HCT116 (cell line): ENCODE data around the gene IGFBP7. TPM values are rescaled to one million over a fixed set of nuclear protein-coding genes. Genes with fewer than 3 reads are reported as not detected.

Experiments
- ATAC-seq: fragments of 200-7000 bp; cut with Tn5 transposase; 2 replicates; pipeline ENCODE4 v1.9.1; 2020; ENCODE audit warnings: mild to moderate bottlenecking, moderate library complexity
- BruUV-seq: library from RNA; stranded (reverse); fragments of 400-500 nt; replicated peaks from 2 replicates; lab custom pipeline; 2021; lab: Mats Ljungman, UMichigan
- CTCF ChIA-PET: fragments of 300-600 bp; sonication (Branson Sonifier 250); formaldehyde crosslinking; loops from one replicate; lab custom pipeline; 2021; ENCODE audit warnings: antibody characterized with exemption; lab: Charles Lee
- POLR2A ChIA-PET: fragments of 300-600, 350-600 bp; sonication (Branson Sonifier 250); formaldehyde crosslinking; loops from one replicate; lab custom pipeline; 2021; ENCODE audit warnings: antibody characterized with exemption; lab: Charles Lee
- RAD21 ChIA-PET, 2 experiments: fragments of 300-600 bp; sonication (Branson Sonifier 250); formaldehyde crosslinking; loops; one replicate each; lab custom pipeline; 2023; ENCODE audit warnings: low total read pairs in 2 of 2; ENCODE audit not compliant: uncharacterized antibody in 2 of 2, unreplicated experiment in 2 of 2, low non-redundant PET in 1 of 2; lab: Charles Lee
- DNase-seq: peaks from one replicate; pipeline ENCODE4 v3.0.0-alpha.2; 2010; ENCODE audit warnings: low read depth, low spot score
- H2AFZ ChIP-seq: fragments of 200-600 bp; shearing (Covaris generic), sonication (generic); 2 replicates; pipeline ENCODE4 v1.6.1; 2017; ENCODE audit warnings: low read depth, mixed run types, mixed read lengths, antibody characterized with exemption, low read length; ENCODE audit not compliant: poor library complexity, severe bottlenecking
- H3K27ac ChIP-seq: 2 replicates; pipeline ENCODE4 v1.5.1; 2012; ENCODE audit warnings: low read depth, low read length
- H3K27me3 ChIP-seq: fragments of 200-600 bp; sonication (generic); 2 replicates; pipeline ENCODE4 v1.6.1; 2016; ENCODE audit warnings: mixed run types, low read length, mixed read lengths; ENCODE audit not compliant: insufficient read depth
- H3K36me3 ChIP-seq, 2 experiments: fragments of 200-500 bp in 1 of 2; fragments of 200-600 bp in 1 of 2; sonication (Bioruptor generic) in 1 of 2; sonication (generic) in 1 of 2; 2 replicates each; pipeline versions ENCODE4 v1.5.1 to v1.6.1; 2014 to 2016; ENCODE audit warnings: low read length in 2 of 2, inconsistent platforms in 1 of 2, mixed read lengths in 1 of 2, mixed run types in 1 of 2; ENCODE audit not compliant: insufficient read depth in 2 of 2, control insufficient read depth in 1 of 2
- H3K4me1 ChIP-seq, 2 experiments: fragments of 200-600 bp in 1 of 2; sonication (generic) in 1 of 2; 2 replicates each; pipeline versions ENCODE4 v1.5.1 to v1.6.1; 2012 to 2017; ENCODE audit warnings: low read length in 2 of 2, inconsistent platforms in 1 of 2, mild to moderate bottlenecking in 1 of 2, mixed read lengths in 1 of 2, mixed run types in 1 of 2, moderate library complexity in 1 of 2; ENCODE audit not compliant: insufficient read depth in 2 of 2, control insufficient read depth in 1 of 2
- H3K4me2 ChIP-seq: fragments of 200-600 bp; sonication (generic); 2 replicates; pipeline ENCODE4 v1.6.1; 2017; ENCODE audit warnings: mixed run types, low read length, mixed read lengths
- H3K4me3 ChIP-seq, 2 experiments: fragments of 200-600 bp in 1 of 2; sonication (generic) in 1 of 2; replicated peaks in 1 of 2; 2 replicates each; pipeline ENCODE4 v1.5.1; 2011 to 2016; ENCODE audit warnings: low read length in 2 of 2, control low read depth in 1 of 2, low read depth in 1 of 2, mild to moderate bottlenecking in 1 of 2, mixed read lengths in 1 of 2, mixed run types in 1 of 2
- H3K79me2 ChIP-seq: fragments of 200-600 bp; sonication (generic); 2 replicates; pipeline ENCODE4 v1.6.1; 2017; ENCODE audit warnings: mild to moderate bottlenecking, mixed run types, low read length, moderate library complexity, mixed read lengths; ENCODE audit not compliant: insufficient read depth
- H3K9ac ChIP-seq: fragments of 200-600 bp; sonication (generic); 2 replicates; pipeline ENCODE4 v1.6.1; 2016; ENCODE audit warnings: low read length, mixed read lengths
- H3K9me2 ChIP-seq: fragments of 200-600 bp; sonication (generic), shearing (Covaris generic); 2 replicates; pipeline ENCODE4 v1.6.1; 2017; ENCODE audit warnings: mixed run types, mild to moderate bottlenecking, moderate library complexity; ENCODE audit not compliant: insufficient read depth
- H3K9me3 ChIP-seq, 2 experiments: fragments of 200-500 bp in 1 of 2; fragments of 200-600 bp in 1 of 2; sonication (Bioruptor generic) in 1 of 2; sonication (generic) in 1 of 2; 2 replicates each; pipeline ENCODE4 v1.6.1; 2014 to 2017; ENCODE audit warnings: low read length in 2 of 2, mixed read lengths in 2 of 2, inconsistent platforms in 1 of 2, low read depth in 1 of 2, mild to moderate bottlenecking in 1 of 2, mixed run types in 1 of 2, moderate library complexity in 1 of 2; ENCODE audit not compliant: control insufficient read depth in 1 of 2, insufficient read depth in 1 of 2
- H4K20me1 ChIP-seq: fragments of 200-600 bp; sonication (generic), shearing (Covaris generic); 2 replicates; pipeline ENCODE4 v1.6.1; 2017; ENCODE audit warnings: mixed run types, mild to moderate bottlenecking, moderate library complexity; ENCODE audit not compliant: insufficient read depth
- CEBPB ChIP-seq: IDR thresholded peaks from 2 replicates; pipeline ENCODE4 v1.6.1; 2012; ENCODE audit warnings: low read depth
- EGR1 ChIP-seq: IDR thresholded peaks from 2 replicates; pipeline ENCODE4 v1.6.1; 2012; ENCODE audit warnings: low read depth
- EZH2 ChIP-seq: fragments of 200-600 bp; sonication (generic); IDR thresholded peaks from 2 replicates; pipeline ENCODE4 v1.6.1; 2017; ENCODE audit warnings: antibody characterized with exemption, mixed run types
- FOSL1 ChIP-seq: IDR thresholded peaks from 2 replicates; pipeline ENCODE4 v1.6.1; 2012; ENCODE audit warnings: low read depth
- JUND ChIP-seq: IDR thresholded peaks from 2 replicates; pipeline ENCODE4 v1.6.1; 2012
- POLR2AphosphoS5 ChIP-seq: IDR thresholded peaks from 2 replicates; pipeline ENCODE4 v1.6.1; 2011; ENCODE audit warnings: mild to moderate bottlenecking, low read depth, low read length, moderate library complexity
- SP1 ChIP-seq: IDR thresholded peaks from 2 replicates; pipeline ENCODE4 v1.6.1; 2012; ENCODE audit warnings: low read depth
- TCF7L2 ChIP-seq: IDR thresholded peaks from 2 replicates; pipeline ENCODE4 v1.7.0; 2011; ENCODE audit warnings: borderline replicate concordance, inconsistent platforms; ENCODE audit not compliant: insufficient read depth, insufficient read length; ENCODE audit errors: extremely low read depth
- intact Hi-C: fragments of 100-400 bp; cut with micrococcal nuclease; formaldehyde crosslinking; loops from 2 replicates; pipeline ENCODE4 v1.10.0; 2022
- total RNA-seq: library from RNA; stranded (reverse); gene quantifications from one replicate; pipeline ENCODE4 v1.2.1, GENCODE V29; 2021; ENCODE audit not compliant: unreplicated experiment
- TF ChIP-seq, protein P1 (sequence below): IDR thresholded peaks from 2 replicates; pipeline ENCODE4 v1.6.1; 2011; ENCODE audit warnings: mild to moderate bottlenecking, low read length, moderate library complexity; ENCODE audit not compliant: insufficient replicate concordance; ENCODE audit errors: extremely low read depth
- TF ChIP-seq, protein P2 (sequence below): IDR thresholded peaks from 2 replicates; pipeline ENCODE4 v1.6.1; 2012; ENCODE audit warnings: low read depth

The IGFBP7 gene
- total RNA-seq, 1 experiment from 2014 or later: 0.91 TPM

DNA sequence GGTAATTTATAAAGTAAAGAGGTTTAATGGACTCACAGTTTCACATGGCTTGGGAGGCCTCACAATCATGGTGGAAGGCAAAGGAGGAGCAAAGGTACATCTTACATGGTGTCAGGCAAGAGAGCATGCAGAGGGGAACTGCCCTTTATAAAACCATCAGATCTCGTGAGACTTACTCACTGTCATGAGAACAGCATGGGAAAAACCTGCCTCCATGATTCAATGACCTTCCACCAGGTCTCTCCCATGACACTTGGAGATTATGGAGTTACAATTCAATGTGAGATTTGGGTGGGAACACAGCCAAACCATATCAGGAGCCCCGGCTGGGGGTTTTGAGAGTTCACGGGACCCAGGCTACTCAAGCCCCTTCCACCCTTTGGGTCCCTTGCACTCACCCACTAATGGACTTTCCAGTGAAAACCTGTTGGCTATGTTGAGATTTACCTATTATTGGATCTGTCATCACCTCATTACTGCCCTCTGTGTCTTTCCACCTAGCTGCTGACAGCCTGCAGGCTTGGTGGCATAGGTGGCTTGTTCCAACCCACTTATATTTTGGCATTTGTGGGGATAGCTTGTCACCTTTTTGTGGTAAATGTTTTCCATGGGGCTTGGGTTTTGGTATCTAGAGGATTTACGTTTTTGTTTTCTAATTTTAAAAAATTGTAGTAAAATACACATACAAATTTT is 24.0 kb downstream of the IGFBP7 start:
- H3K79me2 ChIP-seq: no peaks in the 10 kb centered on the region
- no peak overlapping the region for H3K9ac ChIP-seq
- H3K4me3 ChIP-seq: no peak overlapping the region
- ChIA-PET POLR2A (no interaction called here), CTCF (no interaction called here), RAD21 (no interaction called here)
- H3K4me2 ChIP-seq: no peak overlapping the region
- TF ChIP-seq JUND (no peak), FOSL1 (no peak)
- TF ChIP-seq, protein P1, sequence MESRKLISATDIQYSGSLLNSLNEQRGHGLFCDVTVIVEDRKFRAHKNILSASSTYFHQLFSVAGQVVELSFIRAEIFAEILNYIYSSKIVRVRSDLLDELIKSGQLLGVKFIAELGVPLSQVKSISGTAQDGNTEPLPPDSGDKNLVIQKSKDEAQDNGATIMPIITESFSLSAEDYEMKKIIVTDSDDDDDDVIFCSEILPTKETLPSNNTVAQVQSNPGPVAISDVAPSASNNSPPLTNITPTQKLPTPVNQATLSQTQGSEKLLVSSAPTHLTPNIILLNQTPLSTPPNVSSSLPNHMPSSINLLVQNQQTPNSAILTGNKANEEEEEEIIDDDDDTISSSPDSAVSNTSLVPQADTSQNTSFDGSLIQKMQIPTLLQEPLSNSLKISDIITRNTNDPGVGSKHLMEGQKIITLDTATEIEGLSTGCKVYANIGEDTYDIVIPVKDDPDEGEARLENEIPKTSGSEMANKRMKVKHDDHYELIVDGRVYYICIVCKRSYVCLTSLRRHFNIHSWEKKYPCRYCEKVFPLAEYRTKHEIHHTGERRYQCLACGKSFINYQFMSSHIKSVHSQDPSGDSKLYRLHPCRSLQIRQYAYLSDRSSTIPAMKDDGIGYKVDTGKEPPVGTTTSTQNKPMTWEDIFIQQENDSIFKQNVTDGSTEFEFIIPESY: no peak
- H3K9me3 ChIP-seq: no peaks in the 10 kb centered on the region
- H3K4me1 ChIP-seq: peaks cover 8 to 10% of the 10 kb centered on the region in 2 experiments; a peak in 3 of 4 replicates
- no peaks in the 10 kb centered on the region for H3K9me2 ChIP-seq
- intact Hi-C loops: no loop called here
- no peak overlapping the region for H3K27ac ChIP-seq
- H3K27me3 ChIP-seq: peaks cover 7% of the 10 kb centered on the region; the same call in 1 of the 2 replicates
- H3K36me3 ChIP-seq: no peaks in the 10 kb centered on the region
- no peaks in the 10 kb centered on the region for H4K20me1 ChIP-seq
- DNase-seq: no peak
- no peak for ATAC-seq
- BruUV-seq: no TSS peak
- H2AFZ ChIP-seq: no peak overlapping the region

DNA sequence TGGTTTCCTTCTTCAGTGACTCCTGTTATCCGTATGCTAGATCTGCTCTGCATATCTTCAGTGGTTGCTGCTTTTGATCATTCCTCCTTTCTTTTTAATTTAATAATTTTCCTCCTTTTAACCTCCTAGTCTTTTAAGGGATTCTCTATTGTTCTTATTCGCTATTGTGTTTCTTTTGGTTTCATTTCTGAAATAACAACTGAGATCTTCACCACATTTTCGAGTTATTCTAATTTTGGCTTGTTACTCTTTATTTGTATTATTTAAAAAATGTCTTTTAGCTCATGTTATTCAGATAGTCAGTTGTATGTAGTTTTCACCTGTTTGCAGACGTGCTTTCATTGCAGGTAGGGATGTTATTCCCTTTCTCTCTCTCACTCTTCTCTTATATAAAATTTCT is 24.9 kb downstream of the IGFBP7 start:
- ATAC-seq (no peak), DNase-seq (no peak)
- H2AFZ ChIP-seq: no peak overlapping the region
- H3K4me1 ChIP-seq: peaks cover 12 to 16% of the 10 kb centered on the region in 2 experiments; a peak in 3 of 4 replicates
- ChIA-PET POLR2A (interaction anchor here (0.7 kb wide), 1 partner anchor 17 kb away, joined by 3 read pairs; no protein-coding TSS in a partner anchor), CTCF (no interaction called here), RAD21 (no interaction called here)
- TF ChIP-seq, protein P1: no peak
- no peak for TF ChIP-seq SP1
- TF ChIP-seq EGR1: no peak
- no peak for TF ChIP-seq TCF7L2
- TF ChIP-seq, protein P2, sequence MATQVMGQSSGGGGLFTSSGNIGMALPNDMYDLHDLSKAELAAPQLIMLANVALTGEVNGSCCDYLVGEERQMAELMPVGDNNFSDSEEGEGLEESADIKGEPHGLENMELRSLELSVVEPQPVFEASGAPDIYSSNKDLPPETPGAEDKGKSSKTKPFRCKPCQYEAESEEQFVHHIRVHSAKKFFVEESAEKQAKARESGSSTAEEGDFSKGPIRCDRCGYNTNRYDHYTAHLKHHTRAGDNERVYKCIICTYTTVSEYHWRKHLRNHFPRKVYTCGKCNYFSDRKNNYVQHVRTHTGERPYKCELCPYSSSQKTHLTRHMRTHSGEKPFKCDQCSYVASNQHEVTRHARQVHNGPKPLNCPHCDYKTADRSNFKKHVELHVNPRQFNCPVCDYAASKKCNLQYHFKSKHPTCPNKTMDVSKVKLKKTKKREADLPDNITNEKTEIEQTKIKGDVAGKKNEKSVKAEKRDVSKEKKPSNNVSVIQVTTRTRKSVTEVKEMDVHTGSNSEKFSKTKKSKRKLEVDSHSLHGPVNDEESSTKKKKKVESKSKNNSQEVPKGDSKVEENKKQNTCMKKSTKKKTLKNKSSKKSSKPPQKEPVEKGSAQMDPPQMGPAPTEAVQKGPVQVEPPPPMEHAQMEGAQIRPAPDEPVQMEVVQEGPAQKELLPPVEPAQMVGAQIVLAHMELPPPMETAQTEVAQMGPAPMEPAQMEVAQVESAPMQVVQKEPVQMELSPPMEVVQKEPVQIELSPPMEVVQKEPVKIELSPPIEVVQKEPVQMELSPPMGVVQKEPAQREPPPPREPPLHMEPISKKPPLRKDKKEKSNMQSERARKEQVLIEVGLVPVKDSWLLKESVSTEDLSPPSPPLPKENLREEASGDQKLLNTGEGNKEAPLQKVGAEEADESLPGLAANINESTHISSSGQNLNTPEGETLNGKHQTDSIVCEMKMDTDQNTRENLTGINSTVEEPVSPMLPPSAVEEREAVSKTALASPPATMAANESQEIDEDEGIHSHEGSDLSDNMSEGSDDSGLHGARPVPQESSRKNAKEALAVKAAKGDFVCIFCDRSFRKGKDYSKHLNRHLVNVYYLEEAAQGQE: no peak
- no peak for TF ChIP-seq EZH2
- no peak for TF ChIP-seq CEBPB
- no peak for TF ChIP-seq POLR2AphosphoS5
- H3K27ac ChIP-seq: no peak overlapping the region
- H3K9me3 ChIP-seq: no peaks in the 10 kb centered on the region
- no peaks in the 10 kb centered on the region for H3K36me3 ChIP-seq
- intact Hi-C loops: no loop called here
- H3K9me2 ChIP-seq: no peaks in the 10 kb centered on the region
- no peaks in the 10 kb centered on the region for H4K20me1 ChIP-seq
- H3K4me2 ChIP-seq: no peak overlapping the region
- no peak overlapping the region for H3K4me3 ChIP-seq
- BruUV-seq: no TSS peak
- H3K27me3 ChIP-seq: no peaks in the 10 kb centered on the region; the same call in 1 of the 2 replicates
- no peak overlapping the region for H3K9ac ChIP-seq
- H3K79me2 ChIP-seq: no peaks in the 10 kb centered on the region
